Hypothalamus (tissue), 51 donors: ENCODE measurements around the gene IGF2.

Source experiments
- DNase-seq, 51 donors: peaks; one replicate each; lab custom pipeline; 2025; lab: John Stamatoyannopoulos, UW

Gene IGF2

GRCh38 chr11:2155511-2155910, 16.3 kb upstream of the IGF2 start:
- no peak for DNase-seq

- DNase-seq, result no peak
Observed at GRCh38 chr11:2154889-2155288, 15.7 kb upstream of the IGF2 start.

GRCh38 chr11:2154195-2154585, 15.0 kb upstream of the IGF2 start:
- DNase-seq, result no peak

GRCh38 chr11:2153581-2154194, 14.5 kb upstream of the IGF2 start:
- DNase-seq, result no peak

- peak in 41 of 51 donors; percentile 18 to 77 (median 49) for DNase-seq
Observed at GRCh38 chr11:2151500-2152257, 12.5 kb upstream of the IGF2 start.

GRCh38 chr11:2149864-2150847, 11.0 kb upstream of the IGF2 start:
- DNase-seq, result peak in 1 of 51 donors; percentile 1

- DNase-seq, result no peak
Observed at GRCh38 chr11:2149460-2149859, 10.3 kb upstream of the IGF2 start.

- no peak for DNase-seq
Observed at GRCh38 chr11:2148595-2148994, 9.4 kb upstream of the IGF2 start.

GRCh38 chr11:2147391-2147790, 8.2 kb upstream of the IGF2 start:
- DNase-seq, result no peak

GRCh38 chr11:2146051-2146450, 6.9 kb upstream of the IGF2 start:
- no peak for DNase-seq

GRCh38 chr11:2144544-2145248, 5.5 kb upstream of the IGF2 start:
- no peak for DNase-seq

- no peak for DNase-seq
Observed at GRCh38 chr11:2143799-2144543, 4.8 kb upstream of the IGF2 start.

- DNase-seq, result no peak
Observed at GRCh38 chr11:2143477-2143798, 4.2 kb upstream of the IGF2 start.

GRCh38 chr11:2142762-2143202, 3.6 kb upstream of the IGF2 start:
- DNase-seq, result no peak

- no peak for DNase-seq
Observed at GRCh38 chr11:2142300-2142759, 3.1 kb upstream of the IGF2 start.

- no peak for DNase-seq
Observed at GRCh38 chr11:2140411-2141400, 1.5 kb upstream of the IGF2 start.

- no peak for DNase-seq
Observed at GRCh38 chr11:2139621-2140337, 590 bp upstream of the IGF2 start.
